Stimulated activated CD8-positive, alpha-beta memory T cell treated with anti-CD3 and anti-CD28 coated beads, Interleukin-12 subunit alpha, Interleukin-12 subunit beta, amount 100 ng/mL, for 24 hours (primary cell): Measurements from ENCODE around the gene OR51L1.

Source experiments
- DNase-seq: peaks from one replicate; pipeline ENCODE4 v3.0.0-alpha.2; 2020; ENCODE audit errors: extremely low read depth

Gene OR51L1

GRCh38 chr11:5046754-5047330 is 52.2 kb downstream of the OR51L1 start:
- DNase-seq: no peak
